Limb (tissue), 2 donors: ENCODE measurements around the gene APOE.

ENCODE experiments used
- DNase-seq, 2 donors: peaks; one replicate each; pipeline ENCODE4 v3.0.0-alpha.2; 2016; ENCODE audit errors: extremely low spot score in 2 of 2

The APOE gene

GRCh38 chr19:44951179-44952159, 45.9 kb downstream of the APOE start:
- DNase-seq: peak; percentile 72

GRCh38 chr19:44954278-44954648, 48.7 kb downstream of the APOE start:
- DNase-seq: no peak

GRCh38 chr19:44954649-44955504, 49.3 kb downstream of the APOE start, which contains the start of gene CLPTM1:
CLPTM1 (plus strand) TSS chr19:44955380; CDS start chr19:44955396, 16 bp downstream.
- DNase-seq: peak; percentile 98

- DNase-seq: no peak
Observed at GRCh38 chr19:44955505-44956439, 50.2 kb downstream of the APOE start.

GRCh38 chr19:44957526-44957925, 51.9 kb downstream of the APOE start:
- no peak for DNase-seq

- no peak for DNase-seq
Observed at GRCh38 chr19:44958090-44958489, 52.5 kb downstream of the APOE start.
